ENCODE measurements around the gene ITGAE.

Gene ITGAE

DNA sequence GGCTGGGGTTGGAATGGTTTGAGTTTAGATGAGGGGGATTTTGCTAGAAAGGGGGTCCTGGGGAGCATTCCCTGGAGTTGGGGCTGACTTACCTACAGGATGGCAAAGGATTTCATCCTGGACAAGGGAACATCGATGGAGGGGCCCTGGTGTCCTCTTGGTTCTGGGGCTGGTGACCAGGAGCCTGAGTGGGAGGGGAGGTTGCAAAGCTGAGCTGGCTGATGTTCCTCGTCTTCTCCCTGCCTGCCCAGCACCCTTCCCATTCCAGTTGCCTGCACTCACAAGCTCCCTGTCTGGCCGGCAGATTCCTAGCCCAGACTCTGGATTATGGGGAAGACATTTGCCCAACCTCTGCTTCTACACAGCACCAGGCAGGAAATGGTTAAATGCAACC, 37.2 kb downstream of the ITGAE start:
- no peak for TF ChIP-seq CTCF (IDR thresholded peaks at IDR 0.05; ENCODE audit: extremely low read depth, missing control alignments)
- no peak for DNase-seq (ENCODE audit: low spot score)

- peak; percentile 81 for DNase-seq (ENCODE audit: low spot score)
- no peak for TF ChIP-seq CTCF (IDR thresholded peaks at IDR 0.05; ENCODE audit: extremely low read depth, missing control alignments)
Observed at GRCh38 chr17:3762922-3763776, 37.8 kb downstream of the ITGAE start.

DNA sequence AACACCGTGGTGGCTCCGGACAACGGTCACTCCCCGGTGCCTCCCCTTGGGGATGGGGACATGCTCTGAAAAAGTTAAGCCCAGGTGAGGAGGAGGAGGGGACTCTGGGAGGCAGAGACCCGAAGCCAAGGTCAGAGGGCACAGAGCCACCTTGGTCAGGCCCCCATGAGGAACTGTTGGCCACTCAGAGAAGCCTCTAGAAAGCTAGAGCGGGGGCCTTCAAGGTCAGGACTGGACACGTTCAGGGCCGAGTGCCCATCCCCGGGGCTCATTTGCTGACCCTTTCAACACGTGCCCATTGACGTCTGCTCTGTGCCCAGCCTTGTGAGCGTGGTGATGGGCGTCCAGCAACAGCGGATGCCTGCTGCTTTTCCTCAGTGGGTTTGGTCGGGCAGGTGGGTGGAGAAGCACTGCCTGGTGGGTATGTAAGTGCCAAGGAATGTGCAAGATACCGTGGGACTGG, 39.0 kb downstream of the ITGAE start:
- no peak for TF ChIP-seq CTCF (IDR thresholded peaks at IDR 0.05; ENCODE audit: extremely low read depth, missing control alignments)
- DNase-seq (ENCODE audit: low spot score) = no peak

DNA sequence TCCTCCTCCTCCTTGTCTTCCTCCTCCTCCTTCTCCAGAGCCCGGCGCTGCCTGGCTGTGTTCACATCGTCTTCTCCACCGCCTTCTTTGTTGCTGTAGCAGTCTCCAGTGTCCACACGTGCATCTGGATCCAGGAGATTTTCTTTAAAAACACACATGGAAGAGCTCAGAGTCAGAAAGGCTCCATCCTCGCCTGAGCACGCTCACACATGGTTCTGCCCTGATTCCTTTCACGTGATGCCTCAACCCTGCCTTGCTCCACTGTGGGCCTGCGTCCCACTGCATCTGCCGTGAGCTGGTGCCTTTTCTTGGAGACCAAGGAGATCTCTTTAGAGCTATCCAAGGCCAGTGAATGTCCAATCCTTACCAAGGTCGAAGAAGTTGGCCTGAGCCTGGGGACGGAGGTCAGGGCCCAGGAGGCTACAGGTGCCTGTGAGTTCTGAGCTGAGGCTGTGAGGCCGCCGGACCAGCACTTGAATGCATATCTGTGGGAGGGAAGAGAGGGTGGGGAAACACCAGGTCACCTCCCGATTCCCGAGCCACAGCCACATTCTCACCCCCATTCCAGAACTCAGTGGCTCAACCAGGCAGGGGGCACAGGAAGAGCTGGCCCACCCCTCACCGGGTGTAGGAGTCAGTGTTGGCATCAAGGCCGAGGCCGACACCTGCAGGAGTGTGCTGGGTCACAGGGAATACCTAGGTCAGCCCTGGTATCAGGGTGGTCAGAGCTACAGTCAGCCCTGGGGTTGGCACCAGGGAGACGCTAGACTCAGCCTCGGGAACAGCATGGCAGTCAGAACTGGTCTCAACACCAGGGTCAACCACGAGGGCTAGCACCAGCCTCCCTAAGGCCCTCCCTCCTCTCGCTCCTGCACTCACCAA, 39.7 kb downstream of the ITGAE start:
- DNase-seq (ENCODE audit: low spot score) = no peak
- TF ChIP-seq CTCF (IDR thresholded peaks at IDR 0.05; ENCODE audit: extremely low read depth, missing control alignments) = no peak

- no peak for TF ChIP-seq CTCF (IDR thresholded peaks at IDR 0.05; ENCODE audit: extremely low read depth, missing control alignments)
- no peak for DNase-seq (ENCODE audit: low spot score)
Observed at GRCh38 chr17:3759597-3760216, 41.3 kb downstream of the ITGAE start.

DNA sequence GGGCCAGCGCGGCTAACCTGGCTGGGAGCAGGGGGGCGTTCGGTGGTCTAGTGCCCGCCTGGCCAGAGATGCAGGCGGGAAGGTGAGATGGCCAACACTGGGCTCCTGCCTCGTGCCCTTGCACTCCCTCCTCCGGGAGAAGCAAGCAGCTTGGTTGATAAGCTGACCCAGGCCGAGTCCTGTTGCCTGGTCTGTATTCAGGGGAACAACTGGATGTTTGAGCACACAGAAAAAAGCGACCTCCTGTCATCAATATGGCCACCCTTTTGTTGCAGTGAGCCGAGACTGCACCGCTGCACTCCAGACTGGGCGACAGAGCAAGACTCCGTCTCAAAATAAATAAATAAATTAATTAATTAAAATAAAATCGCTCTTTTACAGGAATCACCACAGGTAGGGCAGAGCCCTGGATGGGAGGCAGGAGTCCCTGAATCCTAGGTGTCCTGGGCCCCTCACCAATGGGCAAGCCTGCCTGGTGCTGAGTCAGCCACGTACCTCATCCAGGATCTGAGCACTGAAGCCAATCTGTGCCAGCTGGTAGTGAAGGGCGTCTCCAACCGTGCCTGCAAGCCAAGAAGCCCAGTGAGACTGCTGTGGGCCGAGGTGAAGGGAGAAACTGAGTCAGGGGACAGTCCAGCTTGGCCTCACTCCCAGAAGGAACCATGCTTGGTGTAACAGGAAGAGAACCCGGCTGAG, 45.5 kb downstream of the ITGAE start:
- TF ChIP-seq CTCF (IDR thresholded peaks at IDR 0.05; ENCODE audit: extremely low read depth, missing control alignments) = no peak
- no peak for DNase-seq (ENCODE audit: low spot score)

Data from GM20000 (cell line).